K562 (cell line): ENCODE measurements around the gene PHF21B. TPM values are rescaled to one million over a fixed set of nuclear protein-coding genes. Genes with fewer than 3 reads are reported as not detected.

Experiments used
- NFRKB ChIP-seq: fragments of 450-650 bp; IDR thresholded peaks from 2 replicates; pipeline ENCODE4 v1.6.1; 2016; ENCODE audit warnings: low read depth
- NUFIP1 ChIP-seq: fragments of 450-650 bp; IDR thresholded peaks from 2 replicates; pipeline ENCODE4 v1.6.1; 2018; ENCODE audit not compliant: partially characterized antibody
- PREB ChIP-seq: sonication (generic); formaldehyde crosslinking; IDR thresholded peaks from 2 replicates; pipeline ENCODE4 v1.8.1; 2023; ENCODE audit warnings: mild to moderate bottlenecking, missing genetic modification reagents
- RBM25 ChIP-seq: fragments of 200-400 bp; formaldehyde crosslinking; IDR thresholded peaks from 2 replicates; pipeline ENCODE4 v1.6.1; 2018; ENCODE audit warnings: low read length, low read depth, moderate library complexity; ENCODE audit not compliant: severe bottlenecking
- REST ChIP-seq, 2 experiments: fragments of 450-650 bp; formaldehyde crosslinking in 1 of 2; IDR thresholded peaks; 2 replicates each; pipeline versions ENCODE4 v1.4.0 to v1.6.1; 2014 to 2020; ENCODE audit warnings: mild to moderate bottlenecking in 2 of 2, borderline replicate concordance in 1 of 2, low read depth in 1 of 2
- STAT5A ChIP-seq: IDR thresholded peaks from 2 replicates; pipeline ENCODE4 v1.6.1; 2012; ENCODE audit warnings: low read length, inconsistent platforms, borderline replicate concordance
- TSHZ1 ChIP-seq: fragments of 250-450 bp; sonication (Bioruptor Pico); IDR thresholded peaks from 2 replicates; pipeline ENCODE4 v1.4.0; 2020; ENCODE audit warnings: mild to moderate bottlenecking, moderate library complexity
- ZNF740 ChIP-seq, 3 experiments: fragments of 200-800 bp in 1 of 3; sonication (Bioruptor generic) in 1 of 3; sonication (generic) in 1 of 3; formaldehyde crosslinking in 1 of 3; IDR thresholded peaks; 2 replicates each; pipeline versions ENCODE4 v1.6.1 to v1.8.0; 2016 to 2022; ENCODE audit warnings: mild to moderate bottlenecking in 2 of 3, missing compliant biosample characterization in 2 of 3, missing genetic modification characterization in 2 of 3, missing genetic modification reagents in 1 of 3
- polyA plus RNA-seq, 8 experiments: library from polyadenylated mRNA; depleted of rRNA in 4 of 8; stranded (reverse) in 5 of 8; unstranded in 3 of 8; fragments of >200 nt; fragmentation: Nextera tagmentation in 2 of 8; fragmentation: Illumina TruSeq in 1 of 8; extraction: Ambion mirVana in 2 of 8; extraction: Trizol in 1 of 8; gene quantifications; 2 replicates each; pipeline versions ENCODE4 v1.2.1 to v1.2.3, GENCODE V29; 2011 to 2014; ENCODE audit warnings: inconsistent platforms in 1 of 8, missing spikeins in 1 of 8
- total RNA-seq, 7 experiments: library from RNA; depleted of rRNA in 6 of 7; stranded (reverse); fragments of >200 nt in 6 of 7; fragmentation: Illumina TruSeq in 2 of 7; extraction: Trizol in 2 of 7; gene quantifications; 2 replicates each; pipeline versions ENCODE4 v1.2.1 to v1.2.3, GENCODE V29; 2011 to 2021; ENCODE audit warnings: low replicate concordance in 1 of 7

Gene PHF21B
- total and polyA plus RNA-seq, 9 of the 15 experiments (the other 6 are each of a cell fraction or from before 2014, with no cell fraction given) = 0.04 TPM; not detected in 8

GRCh38 chr22:45026511-45026910 is 16.7 kb upstream of the PHF21B start (continued):
- TF ChIP-seq TSHZ1 (CRISPR knock-in tag) (no peak), ZNF740 (CRISPR knock-in tag; IDR thresholded peaks at IDR 0.05) (no peak), ZNF740 (tag; IDR thresholded peaks at IDR 0.05) (no peak), NFRKB (no peak), RBM25 (no peak), STAT5A (no peak), REST (IDR thresholded peaks at IDR 0.05; ENCODE audit: borderline replicate concordance) (no peak), REST (CRISPR knock-in tag; IDR thresholded peaks at IDR 0.05; ENCODE audit: low read depth) (no peak), PREB (CRISPR knock-in tag) (no peak), NUFIP1 (no peak)
